Calu3 (cell line): ENCODE data around the gene PAPPA2. TPM values are rescaled to one million over a fixed set of nuclear protein-coding genes. Genes with fewer than 3 reads are reported as not detected.

Experiments used
- BruUV-seq: library from RNA; stranded (reverse); fragments of 400-500 nt; replicated peaks from 2 replicates; lab custom pipeline; 2021; lab: Mats Ljungman, UMichigan
- CTCF ChIA-PET: fragments of 300-600 bp; sonication (Branson Sonifier 250); formaldehyde crosslinking; loops from one replicate; lab custom pipeline; 2022; ENCODE audit warnings: antibody characterized with exemption; lab: Charles Lee
- DNase-seq: peaks from one replicate; pipeline ENCODE4 v3.0.0; 2022
- H3K27ac Mint-ChIP-seq: one replicate; pipeline ENCODE4 v1.8.0; 2022; ENCODE audit warnings: mixed read lengths; ENCODE audit not compliant: unreplicated experiment
- H3K27me3 Mint-ChIP-seq: one replicate; pipeline ENCODE4 v1.8.0; 2022; ENCODE audit warnings: mixed read lengths; ENCODE audit not compliant: unreplicated experiment
- H3K36me3 Mint-ChIP-seq: one replicate; pipeline ENCODE4 v1.8.0; 2022; ENCODE audit warnings: mild to moderate bottlenecking, moderate library complexity, mixed read lengths; ENCODE audit not compliant: insufficient read depth, unreplicated experiment
- H3K4me1 Mint-ChIP-seq: one replicate; pipeline ENCODE4 v1.8.0; 2022; ENCODE audit warnings: mild to moderate bottlenecking, low read depth, mixed read lengths; ENCODE audit not compliant: unreplicated experiment
- H3K4me3 Mint-ChIP-seq: one replicate; pipeline ENCODE4 v1.8.0; 2022; ENCODE audit warnings: mild to moderate bottlenecking, low read depth, moderate library complexity, mixed read lengths; ENCODE audit not compliant: unreplicated experiment
- H3K9me3 Mint-ChIP-seq: one replicate; pipeline ENCODE4 v1.8.0; 2022; ENCODE audit warnings: low read depth, mixed read lengths; ENCODE audit not compliant: unreplicated experiment
- intact Hi-C: fragments of 100-400 bp; cut with micrococcal nuclease; formaldehyde crosslinking; loops from one replicate; pipeline ENCODE4 v1.10.0; 2022; ENCODE audit not compliant: unreplicated experiment
- total RNA-seq: library from RNA; stranded (reverse); gene quantifications from 2 replicates; pipeline ENCODE4 v1.2.3, GENCODE V29; 2022
- TF ChIP-seq, protein P1 (sequence below): fragments of 200-600 bp; IDR thresholded peaks from one replicate; pipeline ENCODE4 v1.8.0; 2022; ENCODE audit warnings: antibody characterized with exemption; ENCODE audit not compliant: unreplicated experiment

The PAPPA2 gene
- total RNA-seq, 1 experiment from 2014 or later = 0.14 TPM

DNA sequence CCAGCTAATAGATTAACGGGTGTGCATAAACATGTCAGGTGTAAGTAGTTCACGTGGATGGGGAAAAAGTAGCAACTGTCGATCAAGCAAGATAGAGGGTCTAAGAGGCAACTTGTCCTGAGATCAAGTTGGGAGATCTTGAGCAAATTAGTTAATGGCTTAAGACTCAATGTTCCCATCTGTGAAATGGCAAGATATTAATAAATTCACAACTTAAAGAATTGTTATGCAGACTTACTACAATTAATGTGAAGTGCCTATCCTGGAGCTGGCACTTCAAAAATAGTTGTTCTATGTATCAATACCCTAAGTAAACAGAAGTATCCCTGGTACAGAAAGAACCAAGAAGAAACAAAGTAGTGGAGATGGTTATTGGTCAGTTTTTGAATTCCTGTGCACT lies 389.1 kb downstream of the PAPPA2 start:
- H3K27ac Mint-ChIP-seq = no peak overlapping the region
- H3K4me3 Mint-ChIP-seq = no peak overlapping the region
- DNase-seq = no peak
- no peaks in the 10 kb centered on the region for H3K4me1 Mint-ChIP-seq
- no peaks in the 10 kb centered on the region for H3K36me3 Mint-ChIP-seq
- BruUV-seq = no TSS peak
- H3K9me3 Mint-ChIP-seq = no peaks in the 10 kb centered on the region
- TF ChIP-seq, protein P1, sequence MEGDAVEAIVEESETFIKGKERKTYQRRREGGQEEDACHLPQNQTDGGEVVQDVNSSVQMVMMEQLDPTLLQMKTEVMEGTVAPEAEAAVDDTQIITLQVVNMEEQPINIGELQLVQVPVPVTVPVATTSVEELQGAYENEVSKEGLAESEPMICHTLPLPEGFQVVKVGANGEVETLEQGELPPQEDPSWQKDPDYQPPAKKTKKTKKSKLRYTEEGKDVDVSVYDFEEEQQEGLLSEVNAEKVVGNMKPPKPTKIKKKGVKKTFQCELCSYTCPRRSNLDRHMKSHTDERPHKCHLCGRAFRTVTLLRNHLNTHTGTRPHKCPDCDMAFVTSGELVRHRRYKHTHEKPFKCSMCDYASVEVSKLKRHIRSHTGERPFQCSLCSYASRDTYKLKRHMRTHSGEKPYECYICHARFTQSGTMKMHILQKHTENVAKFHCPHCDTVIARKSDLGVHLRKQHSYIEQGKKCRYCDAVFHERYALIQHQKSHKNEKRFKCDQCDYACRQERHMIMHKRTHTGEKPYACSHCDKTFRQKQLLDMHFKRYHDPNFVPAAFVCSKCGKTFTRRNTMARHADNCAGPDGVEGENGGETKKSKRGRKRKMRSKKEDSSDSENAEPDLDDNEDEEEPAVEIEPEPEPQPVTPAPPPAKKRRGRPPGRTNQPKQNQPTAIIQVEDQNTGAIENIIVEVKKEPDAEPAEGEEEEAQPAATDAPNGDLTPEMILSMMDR = no peak
- intact Hi-C loops = no loop called here
- H3K27me3 Mint-ChIP-seq = peaks cover 64% of the 10 kb centered on the region
- CTCF ChIA-PET = no interaction called here

DNA sequence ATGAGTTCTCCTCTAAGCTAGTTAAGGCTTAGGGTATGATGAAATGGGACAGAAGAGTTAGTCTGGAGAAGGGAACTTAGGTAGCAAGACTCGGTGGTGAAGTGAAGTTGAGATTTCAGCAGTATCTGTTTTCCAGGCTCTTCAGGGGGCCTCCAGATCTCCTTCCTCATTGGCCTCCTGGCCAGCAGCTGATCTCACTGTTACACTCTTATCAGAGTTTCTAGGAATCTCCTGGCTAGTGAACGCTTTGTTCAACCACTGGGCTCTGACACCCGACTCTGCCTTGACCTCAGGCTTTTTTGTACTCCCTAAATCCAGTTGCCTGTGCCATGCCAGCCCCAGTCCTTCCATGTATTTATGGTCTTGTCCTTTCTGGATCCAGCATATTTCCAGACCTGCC lies 390.5 kb downstream of the PAPPA2 start:
- CTCF ChIA-PET = no interaction called here
- H3K9me3 Mint-ChIP-seq = no peaks in the 10 kb centered on the region
- no peak for DNase-seq
- TF ChIP-seq, protein P1 = no peak
- H3K27me3 Mint-ChIP-seq = peaks cover 78% of the 10 kb centered on the region
- no peak overlapping the region for H3K4me3 Mint-ChIP-seq
- no TSS peak for BruUV-seq
- intact Hi-C loops = no loop called here
- no peak overlapping the region for H3K27ac Mint-ChIP-seq
- no peaks in the 10 kb centered on the region for H3K4me1 Mint-ChIP-seq
- no peaks in the 10 kb centered on the region for H3K36me3 Mint-ChIP-seq

DNA sequence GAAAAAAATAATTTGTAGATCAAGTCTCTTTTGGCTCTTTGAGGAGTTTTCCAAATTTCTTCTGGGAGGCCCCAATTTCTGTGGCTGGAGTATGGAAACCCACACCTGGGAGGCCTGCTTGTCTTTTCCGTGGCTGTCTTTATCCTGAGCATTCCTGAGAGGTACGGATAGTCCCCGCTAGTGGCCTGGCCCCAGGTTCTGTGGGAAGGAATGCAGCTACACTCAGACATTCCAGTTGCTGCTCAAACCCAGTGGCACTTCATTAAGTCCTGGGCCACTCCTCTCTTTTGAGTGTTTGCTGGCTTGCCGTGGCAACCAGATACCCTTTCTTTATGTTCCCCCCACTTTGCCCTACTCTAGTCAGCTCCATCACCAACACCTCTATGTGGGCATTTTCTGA lies 391.1 kb downstream of the PAPPA2 start:
- H3K9me3 Mint-ChIP-seq = no peaks in the 10 kb centered on the region
- DNase-seq = no peak
- H3K4me3 Mint-ChIP-seq = no peak overlapping the region
- intact Hi-C loops = no loop called here
- H3K27ac Mint-ChIP-seq = no peak overlapping the region
- peaks cover 84% of the 10 kb centered on the region for H3K27me3 Mint-ChIP-seq
- H3K4me1 Mint-ChIP-seq = no peaks in the 10 kb centered on the region
- CTCF ChIA-PET = no interaction called here
- no TSS peak for BruUV-seq
- TF ChIP-seq, protein P1 = no peak
- H3K36me3 Mint-ChIP-seq = no peaks in the 10 kb centered on the region

DNA sequence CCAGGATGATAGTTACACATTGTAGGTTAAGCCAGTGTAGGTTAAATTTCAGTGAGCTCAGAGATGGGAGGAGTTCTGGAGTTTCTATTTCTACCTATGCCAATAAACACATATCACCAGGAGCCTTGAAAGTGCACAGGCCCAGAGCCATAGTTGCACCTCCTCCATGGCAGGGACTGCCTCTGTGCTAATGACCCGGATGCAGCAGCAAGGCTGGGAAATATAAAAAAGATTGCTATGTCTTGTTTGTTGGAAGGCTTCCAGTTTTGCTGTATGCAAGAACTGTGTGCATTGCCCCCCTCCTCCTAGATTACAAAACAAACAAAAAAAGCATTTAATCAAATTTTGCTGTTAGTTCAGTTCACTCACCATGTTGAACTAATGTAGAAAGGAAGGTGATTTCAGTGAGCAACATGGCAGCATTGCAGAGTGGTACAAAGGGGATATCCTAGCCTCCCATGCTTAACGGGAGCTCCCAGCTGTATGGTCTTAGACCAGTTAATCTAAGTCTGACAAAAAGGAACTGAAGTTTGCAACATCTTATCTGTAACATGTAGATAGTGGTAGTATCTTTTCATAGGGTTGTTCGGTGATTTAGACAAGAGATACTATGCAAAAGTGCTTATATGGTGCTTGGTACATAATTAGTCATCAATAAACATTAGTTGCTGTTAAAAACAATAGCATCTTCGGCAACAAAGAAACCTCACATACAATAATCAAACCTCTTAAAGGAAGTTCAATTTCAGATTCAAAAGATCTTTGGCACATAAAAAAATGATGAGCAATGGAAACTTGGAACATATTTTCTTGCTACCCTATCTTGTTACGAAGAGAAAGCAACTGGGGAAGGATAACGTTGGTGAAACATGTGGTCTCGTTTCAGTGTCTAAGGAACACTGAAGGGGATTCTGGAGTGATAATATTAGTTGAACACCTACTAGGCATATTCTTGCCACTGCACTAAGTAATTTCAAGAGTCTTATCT lies 392.1 kb downstream of the PAPPA2 start:
- CTCF ChIA-PET = no interaction called here
- intact Hi-C loops = no loop called here
- no peaks in the 10 kb centered on the region for H3K9me3 Mint-ChIP-seq
- no peak overlapping the region for H3K4me3 Mint-ChIP-seq
- H3K27me3 Mint-ChIP-seq = peaks cover 84% of the 10 kb centered on the region
- no peak for DNase-seq
- no peaks in the 10 kb centered on the region for H3K4me1 Mint-ChIP-seq
- H3K36me3 Mint-ChIP-seq = no peaks in the 10 kb centered on the region
- H3K27ac Mint-ChIP-seq = no peak overlapping the region
- no TSS peak for BruUV-seq
- TF ChIP-seq, protein P1 = no peak
